ENCODE measurements around the gene MUC4.
"Not testable (repeated sequence)": the region's sequence is repeated elsewhere in the genome, so short reads cannot be mapped to it uniquely, and the experiment has no call there.

The MUC4 gene

DNA sequence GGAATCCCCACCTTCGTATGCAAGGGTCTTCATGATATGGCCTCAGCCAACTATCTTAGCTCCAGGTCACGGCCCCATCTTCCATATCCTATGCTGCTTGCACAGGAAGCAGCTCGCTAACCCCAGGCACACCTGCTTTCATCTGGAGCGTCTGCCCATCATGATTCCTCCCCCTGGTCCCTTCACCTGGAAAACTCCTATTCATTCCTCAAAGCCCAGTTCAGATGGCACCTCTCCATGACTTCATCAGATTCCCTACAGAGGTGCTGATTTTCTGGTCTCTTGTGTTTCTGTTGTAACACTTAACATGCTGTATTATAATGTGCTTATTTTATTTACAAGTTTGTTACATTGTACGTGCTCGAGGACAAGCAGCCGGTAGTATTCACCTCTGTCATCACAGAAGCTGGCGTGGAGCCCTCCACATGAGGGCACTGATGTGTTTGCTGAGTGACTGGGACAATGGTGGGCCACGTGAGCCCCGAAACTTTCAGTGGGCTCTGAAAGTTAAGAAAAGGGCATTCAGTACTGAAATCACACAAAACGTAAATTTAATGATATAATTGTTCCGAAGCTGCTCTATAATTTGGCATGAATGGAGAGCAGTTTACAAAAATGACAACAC lies 74.8 kb downstream of the MUC4 start:
- no peak for DNase-seq

DNA sequence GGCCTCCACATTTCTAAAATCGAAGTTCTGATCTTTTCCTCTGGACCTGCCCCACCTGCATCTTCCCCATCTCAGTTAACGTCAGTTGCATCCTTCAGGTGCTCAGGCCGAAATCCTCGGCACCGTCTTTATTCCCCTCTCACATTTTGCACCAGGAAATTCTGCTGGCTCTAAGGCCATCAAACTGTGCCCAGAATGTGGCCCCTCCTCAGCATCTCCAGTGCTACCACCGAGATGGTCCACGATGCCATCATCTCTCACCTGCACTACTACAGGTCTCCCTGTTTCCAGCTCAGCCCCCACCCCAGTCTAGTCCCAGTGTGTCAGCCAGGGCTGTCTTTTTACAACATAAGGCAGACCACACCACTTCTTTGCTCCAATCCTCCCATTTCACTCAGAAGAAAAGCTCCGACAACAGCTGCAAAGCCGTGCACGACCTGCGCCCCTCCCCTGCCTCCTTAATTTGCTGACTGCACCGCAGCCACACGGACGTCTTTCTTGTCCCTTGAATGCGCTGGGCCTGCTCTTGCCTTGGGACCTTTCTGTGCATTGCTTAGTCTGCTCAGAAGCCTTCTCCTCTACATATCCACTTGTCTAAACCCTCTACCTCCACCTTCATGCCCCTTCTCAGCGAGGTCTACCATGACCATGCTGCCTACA lies 76.6 kb downstream of the MUC4 start:
- no peak for DNase-seq

DNA sequence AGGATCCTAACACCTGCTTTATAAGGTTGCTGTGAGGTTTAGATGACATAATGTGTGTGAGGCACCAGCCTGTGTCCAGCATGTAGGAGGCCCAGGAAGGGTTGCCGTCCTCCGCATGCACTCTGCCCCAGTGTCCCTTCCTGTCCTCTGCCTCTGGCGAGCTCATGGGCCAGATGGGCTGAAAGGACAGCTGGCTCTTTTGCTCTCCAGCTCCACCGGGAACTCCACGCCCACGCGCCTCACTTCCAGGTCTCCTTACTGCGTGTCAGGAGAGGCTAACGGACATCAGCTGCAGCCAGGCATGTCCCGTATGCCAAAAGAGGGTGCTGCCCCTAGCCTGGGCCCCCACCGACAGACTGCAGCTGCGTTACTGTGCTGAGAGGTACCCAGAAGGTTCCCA lies 78.8 kb downstream of the MUC4 start:
- DNase-seq = peak; percentile 67

DNA sequence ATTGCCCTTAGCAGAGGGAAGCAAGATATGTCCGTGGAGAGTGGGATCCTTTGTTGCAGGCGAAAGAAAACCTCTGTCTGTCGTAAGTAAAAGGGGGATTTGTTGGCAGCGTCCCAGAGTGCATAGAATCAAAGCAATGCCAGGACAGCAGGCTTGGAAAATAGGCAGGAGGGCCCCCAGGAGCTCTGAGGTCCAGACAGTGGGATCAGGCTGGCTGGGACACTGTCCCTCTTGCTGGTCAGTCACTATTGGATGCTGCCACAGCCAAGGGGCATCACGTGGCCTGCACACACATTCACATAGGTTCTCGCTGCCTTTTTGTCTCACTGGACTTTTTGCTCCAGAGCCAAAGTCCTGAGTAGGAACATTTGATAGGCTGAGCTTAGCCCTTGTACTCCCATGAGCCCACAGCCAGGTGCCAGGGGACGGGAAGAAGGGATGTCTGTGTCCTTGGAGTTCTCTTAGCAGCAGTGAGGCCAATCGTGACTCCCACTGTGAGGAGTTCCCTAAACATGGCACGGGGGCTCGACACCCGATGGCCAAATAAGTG lies 80.3 kb downstream of the MUC4 start:
- no peak for DNase-seq

DNA sequence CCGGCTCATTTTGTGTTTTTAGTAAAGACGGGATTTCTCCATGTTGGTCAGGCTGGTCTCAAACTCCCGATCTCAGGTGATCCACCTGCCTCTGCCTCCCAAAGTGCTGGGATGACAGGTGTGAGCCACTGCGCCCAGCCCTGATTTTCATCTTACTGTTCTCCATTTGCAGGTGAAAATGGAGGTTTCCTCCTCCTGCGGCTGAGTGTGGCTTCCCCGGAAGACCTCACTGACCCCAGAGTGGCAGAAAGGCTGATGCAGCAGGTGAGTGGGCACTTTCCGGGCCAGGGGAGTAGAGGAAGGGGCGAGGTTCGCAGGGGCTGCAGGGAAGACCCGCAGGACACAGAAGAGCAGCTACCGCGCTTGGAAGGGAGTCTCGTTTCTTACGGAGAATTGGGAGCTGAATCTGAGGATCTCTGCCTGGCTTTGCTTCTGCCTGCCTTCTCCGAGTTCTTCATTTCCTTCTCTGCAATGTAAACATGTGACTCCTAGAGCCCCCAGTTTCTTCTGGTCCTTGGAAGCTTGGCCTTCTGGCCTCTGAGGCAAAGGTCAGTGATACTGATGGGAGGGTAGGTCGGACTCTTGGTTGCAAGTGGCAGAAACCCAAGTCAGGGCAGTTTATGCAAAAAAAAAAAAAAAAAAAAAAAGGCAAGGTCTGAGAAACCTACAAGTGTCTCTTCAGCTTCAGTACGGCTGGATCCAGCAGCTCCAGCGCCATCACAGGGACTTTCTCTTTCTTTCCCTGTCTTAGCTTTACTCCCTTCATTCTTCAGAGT lies 82.1 kb downstream of the MUC4 start:
- DNase-seq = no peak

DNA sequence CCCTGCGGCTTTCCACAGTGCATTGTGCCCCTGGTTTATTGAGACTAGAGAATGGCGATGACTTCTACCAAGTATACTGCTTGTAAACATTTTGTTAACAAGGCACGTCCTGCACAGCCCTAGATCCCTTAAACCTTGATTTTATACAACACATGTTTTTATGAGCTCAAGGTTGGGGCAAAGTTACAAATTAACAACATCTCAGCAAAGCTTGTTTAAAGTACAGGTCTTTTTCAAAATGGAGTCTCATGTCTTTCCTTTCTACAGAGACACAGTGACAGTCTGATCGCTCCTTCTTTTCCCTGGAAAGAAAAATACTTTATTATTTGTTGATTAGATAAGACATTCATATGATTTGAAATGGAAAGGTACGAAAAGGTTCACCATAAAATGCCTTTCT lies 82.9 kb downstream of the MUC4 start:
- not testable (repeated sequence) for DNase-seq

DNA sequence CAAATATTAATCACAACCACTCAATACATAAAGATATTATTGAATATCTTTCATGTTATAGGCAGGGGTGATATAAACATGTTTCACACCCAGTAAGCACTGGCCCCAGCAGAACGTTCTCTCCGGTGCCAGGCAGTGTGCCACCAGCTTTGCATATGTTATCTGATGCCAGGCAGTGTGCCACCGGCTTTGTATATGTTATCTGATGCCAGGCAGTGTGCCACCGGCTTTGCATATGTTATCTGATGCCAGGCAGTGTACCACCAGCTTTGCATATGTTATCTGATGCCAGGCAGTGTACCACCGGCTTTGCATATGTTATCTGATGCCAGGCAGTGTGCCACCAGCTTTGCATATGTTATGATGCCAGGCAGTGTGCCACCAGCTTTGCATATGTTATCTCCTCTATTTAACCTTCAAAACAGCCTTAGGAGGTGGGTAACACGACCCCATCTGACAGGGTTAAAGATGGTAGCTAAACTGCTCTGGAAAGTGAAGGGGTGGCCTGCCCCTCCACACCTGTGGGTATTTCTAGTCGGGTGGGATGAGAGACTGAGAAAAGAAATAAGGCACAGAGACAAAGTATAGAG lies 84.0 kb downstream of the MUC4 start:
- no peak for DNase-seq

DNA sequence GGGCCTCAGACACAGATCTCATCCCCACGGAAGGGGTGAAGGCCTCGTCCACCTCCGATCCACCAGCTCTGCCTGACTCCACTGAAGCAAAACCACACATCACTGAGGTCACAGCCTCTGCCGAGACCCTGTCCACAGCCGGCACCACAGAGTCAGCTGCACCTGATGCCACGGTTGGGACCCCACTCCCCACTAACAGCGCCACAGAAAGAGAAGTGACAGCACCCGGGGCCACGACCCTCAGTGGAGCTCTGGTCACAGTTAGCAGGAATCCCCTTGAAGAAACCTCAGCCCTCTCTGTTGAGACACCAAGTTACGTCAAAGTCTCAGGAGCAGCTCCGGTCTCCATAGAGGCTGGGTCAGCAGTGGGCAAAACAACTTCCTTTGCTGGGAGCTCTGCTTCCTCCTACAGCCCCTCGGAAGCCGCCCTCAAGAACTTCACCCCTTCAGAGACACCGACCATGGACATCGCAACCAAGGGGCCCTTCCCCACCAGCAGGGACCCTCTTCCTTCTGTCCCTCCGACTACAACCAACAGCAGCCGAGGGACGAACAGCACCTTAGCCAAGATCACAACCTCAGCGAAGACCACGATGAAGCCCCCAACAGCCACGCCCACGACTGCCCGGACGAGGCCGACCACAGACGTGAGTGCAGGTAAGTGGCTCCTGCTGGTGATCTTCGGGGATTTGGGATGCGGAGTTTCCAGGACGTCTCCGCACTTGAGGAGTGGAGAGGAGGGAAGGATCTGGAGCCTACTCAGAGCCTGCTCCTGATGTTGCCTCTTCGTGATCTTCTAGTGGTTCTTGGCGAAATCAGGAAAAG lies 85.6 kb downstream of the MUC4 start:
- not testable (repeated sequence) for DNase-seq

DNA sequence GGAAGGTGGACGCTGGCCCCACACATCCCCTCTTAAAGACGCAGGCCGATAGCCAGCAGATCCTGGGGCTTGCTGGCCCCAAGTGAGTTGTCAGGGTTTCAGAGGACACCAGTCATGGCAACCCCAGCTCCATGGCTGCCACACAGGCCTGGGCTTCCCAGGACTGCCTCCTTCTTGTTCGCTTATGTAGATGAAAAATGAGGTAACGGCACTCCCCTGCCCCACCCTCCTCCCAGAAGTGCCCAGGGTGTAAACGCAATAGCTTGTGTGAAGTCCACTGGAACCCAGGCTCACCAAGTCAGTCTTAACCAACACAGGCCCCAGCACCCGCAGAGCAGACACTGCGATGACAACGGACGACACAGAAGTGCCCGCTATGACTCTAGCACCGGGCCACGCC lies 87.4 kb downstream of the MUC4 start:
- DNase-seq = not testable (repeated sequence)

DNA sequence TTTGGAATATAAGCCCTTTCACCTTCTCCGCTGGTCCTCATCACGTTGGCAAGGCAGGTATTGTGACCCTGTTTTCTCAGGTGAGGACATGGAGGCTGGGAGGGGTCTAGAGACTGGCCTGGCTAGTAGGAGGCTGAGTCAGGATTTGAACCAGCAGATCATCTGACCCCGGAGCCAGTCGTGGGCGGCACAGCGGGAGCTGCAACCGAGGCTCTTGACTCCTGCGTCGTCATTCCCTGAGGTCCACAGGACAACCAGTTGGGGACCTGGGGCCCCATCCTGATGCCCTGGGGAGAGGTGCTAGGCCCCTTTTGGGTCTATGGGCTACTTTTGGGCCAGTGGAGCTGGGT lies 88.8 kb downstream of the MUC4 start:
- not testable (repeated sequence) for DNase-seq

DNA sequence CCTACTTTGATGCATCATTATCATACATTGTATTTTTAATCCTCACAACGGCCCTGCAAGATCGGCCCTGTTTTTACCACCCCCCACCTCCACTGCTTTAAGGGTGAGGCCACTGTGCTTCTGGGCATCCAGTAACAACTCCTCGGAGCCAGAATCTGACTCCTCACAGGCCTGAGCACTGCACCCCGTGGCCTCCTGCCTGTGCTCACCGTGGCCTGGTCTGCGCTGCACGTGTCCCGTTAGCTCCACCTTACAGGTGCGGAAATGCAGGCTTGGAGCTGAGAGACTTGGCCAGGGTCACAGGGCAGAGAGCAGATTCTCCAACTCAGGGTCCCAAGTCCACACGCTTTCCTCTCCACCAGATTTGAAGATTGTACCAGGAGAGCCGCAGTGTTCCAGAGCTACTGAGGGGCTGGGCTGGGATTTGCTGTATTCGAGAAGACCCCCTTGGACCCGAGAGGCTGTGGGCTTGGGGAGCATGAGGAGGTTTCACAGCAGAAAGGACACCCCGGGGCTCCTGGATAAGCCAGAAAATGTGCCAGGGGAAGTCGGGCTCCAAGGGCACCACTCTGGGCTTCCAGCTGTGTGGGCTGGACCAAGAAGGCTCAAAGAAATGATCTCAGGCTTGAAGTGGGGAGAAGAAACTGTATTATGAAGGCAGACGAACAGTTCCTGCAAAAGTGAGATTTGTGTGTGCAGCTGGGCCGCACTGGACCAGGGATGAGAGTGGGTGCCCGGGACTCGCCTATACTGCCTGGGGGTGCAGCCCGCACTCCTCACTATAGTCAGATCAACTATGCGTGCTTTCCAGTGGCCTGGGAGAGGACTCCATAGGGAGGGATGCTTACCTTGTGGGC lies 89.4 kb downstream of the MUC4 start:
- not testable (repeated sequence) for DNase-seq

DNA sequence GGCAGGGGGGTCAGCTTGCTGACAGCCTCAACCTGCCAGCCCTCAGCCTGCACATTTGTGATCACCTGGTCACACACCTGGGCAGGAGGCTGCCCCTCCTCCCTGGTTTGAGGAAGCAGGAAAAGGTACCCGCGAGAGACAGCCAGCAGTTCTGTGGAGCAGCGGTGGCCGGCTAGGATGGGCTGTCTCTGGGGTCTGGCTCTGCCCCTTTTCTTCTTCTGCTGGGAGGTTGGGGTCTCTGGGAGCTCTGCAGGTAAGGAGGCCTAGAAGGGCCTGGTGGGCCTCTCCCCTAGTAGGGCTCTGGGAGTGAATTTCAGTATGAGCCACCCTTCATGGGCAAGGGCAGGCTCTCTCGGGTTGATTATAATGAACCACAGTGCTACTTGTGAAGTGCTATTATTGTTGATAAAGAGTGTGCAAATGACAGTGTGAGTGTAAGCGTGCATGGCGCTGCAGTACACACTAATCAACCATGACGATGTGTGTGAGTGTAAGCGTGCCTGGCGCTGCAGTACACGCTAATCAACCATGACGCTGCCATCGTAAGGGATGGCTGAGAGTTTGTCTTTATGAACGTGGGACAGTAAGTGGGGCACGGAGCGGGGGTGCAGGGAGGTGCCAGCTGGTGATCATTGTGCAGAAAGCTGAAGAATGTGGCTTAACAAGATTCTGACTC lies 90.8 kb downstream of the MUC4 start, which contains the start of gene MUC20:
TSS of gene MUC20 (plus strand) at position 148 of the 676 bp plus-strand sequence. CDS start at position 178, 30 bp downstream.
- not testable (repeated sequence) for DNase-seq

DNA sequence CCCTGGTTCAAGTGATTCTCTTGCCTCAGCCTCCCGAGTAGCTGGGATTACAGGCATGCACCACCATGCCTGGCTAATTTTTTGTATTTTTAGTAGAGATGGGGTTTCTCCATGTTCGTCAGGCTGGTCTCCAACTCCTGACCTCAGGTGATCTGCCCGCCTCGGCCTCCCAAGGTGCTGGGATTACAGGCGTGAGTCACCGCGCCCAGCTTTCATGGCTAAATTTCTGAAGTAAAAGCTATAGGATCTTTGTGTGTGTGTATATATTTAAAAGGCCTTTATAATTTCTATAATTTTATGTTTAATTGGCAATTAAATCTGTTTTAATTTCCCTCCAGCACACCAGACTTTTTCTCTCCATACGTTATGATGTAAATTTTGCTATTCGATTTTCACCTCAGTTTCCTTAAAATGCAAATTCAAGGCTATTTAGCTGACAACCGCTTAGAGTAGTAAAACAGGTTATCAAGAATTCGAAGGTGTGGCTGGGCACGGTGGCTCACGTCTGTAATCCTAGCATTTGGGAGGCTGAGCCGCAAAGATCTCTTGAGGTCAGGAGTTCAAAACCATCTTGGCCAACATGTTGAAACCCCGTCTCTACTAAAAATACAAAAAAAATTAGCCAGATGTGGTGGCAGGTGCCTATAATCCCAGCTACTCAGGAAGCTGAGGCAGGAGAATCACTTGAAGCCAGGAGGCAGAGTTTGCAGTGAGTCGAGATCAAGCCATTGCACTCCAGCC lies 92.0 kb downstream of the MUC4 start:
- DNase-seq = not testable (repeated sequence)

DNA sequence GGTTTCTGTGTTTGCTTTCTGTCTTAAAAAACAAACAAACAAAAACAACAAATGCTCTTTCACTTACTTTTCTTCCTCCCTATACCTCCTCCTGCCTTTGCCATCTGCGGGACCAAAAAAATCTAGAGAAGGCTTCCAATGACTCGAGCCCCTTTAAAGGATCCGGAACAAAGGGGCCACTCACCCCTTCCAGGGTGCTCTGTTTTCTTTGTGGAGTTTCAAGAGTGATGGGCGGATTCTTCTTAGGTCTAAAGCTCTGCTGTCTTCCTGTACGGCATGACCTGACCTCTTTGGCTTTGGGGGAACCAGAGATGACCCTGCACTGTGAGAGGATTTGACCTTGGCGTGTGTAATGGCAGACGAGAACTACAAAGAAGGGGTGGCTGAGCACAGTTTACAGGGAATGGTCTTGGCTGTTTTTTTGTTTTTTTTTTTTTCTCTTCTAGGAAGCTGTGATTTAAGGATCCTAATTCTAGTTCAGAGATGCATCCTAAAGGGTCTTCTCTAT lies 93.2 kb downstream of the MUC4 start:
- DNase-seq = no peak

DNA sequence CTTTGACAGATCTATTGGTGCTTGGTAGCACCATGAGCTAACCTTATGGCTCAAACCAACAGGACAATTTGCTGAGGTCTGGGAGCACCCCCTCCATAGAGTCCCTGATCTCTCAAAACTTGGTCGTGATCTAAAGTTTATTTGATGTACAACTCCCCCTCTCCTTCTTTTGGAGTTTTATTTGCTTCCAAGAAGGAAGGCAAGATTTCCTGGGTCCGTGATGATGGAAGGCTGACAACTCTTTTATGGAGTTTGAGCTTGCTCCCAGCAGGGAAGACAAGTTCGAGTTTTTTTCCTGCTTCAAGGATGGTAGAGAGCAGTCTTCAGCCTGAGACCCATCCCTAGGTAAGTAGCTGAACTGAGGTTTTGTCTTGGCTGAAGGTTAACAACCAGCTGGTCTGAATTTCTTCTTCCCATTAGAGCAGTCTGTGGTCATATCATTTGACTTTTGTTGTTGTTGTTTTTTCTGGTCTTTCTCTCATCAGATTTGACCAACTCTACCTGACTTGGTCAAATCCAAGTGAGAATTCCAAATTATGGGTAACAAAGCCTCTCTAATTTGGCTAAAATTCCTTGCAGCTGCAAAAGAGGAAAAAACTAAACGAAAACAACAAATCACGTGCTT lies 93.8 kb downstream of the MUC4 start:
- no peak for DNase-seq

DNA sequence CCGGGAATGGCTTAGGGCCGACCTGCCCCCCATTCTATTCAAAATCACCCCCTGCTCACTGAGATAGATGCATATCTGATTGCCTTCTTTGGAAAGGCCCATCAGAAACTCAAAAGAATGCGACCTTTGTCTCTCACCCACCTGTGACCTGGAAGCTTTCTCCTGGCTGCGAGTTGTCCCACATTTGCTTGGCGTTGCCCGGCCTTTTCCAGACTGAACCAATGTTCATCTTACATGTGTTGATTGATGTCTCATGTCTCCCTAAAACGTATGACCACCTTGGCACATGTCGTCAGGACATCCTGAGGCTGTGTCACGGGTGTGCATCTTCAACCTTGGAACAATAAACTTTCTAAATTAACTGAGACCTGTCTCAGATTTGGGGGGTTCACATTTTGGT lies 94.3 kb downstream of the MUC4 start:
- DNase-seq = no peak

DNA sequence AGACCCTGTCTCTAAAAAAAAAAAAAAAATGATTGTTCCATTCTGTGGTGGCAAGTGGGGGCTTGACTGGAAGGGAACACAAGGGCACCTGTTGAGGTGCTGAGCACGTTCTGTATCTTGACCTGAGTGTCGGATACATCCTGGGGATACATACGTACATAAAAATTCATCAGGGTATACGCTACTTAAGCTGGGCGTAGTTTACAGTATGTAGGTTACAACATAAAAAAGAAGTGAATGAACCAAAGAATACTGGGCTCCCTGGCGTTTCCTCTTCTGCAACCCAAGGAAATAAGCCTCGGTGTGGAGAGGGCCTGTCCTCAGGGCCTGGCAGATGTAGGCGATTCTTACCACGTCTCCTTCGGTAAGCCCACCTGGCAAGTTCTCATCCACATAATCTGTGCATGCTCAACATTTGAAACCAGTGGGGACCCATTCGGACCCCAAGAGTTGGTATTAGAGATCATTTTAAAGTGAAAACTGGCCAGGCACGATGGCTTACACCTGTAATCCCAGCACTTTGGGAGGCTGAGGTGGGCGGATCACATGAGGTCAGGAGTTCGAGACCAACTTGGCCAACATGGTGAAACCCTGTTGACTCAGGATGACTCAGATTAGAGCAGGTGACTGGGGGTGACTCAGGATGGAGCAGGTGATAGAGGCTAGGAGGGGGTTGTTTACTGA lies 96.0 kb downstream of the MUC4 start:
- DNase-seq = no peak

DNA sequence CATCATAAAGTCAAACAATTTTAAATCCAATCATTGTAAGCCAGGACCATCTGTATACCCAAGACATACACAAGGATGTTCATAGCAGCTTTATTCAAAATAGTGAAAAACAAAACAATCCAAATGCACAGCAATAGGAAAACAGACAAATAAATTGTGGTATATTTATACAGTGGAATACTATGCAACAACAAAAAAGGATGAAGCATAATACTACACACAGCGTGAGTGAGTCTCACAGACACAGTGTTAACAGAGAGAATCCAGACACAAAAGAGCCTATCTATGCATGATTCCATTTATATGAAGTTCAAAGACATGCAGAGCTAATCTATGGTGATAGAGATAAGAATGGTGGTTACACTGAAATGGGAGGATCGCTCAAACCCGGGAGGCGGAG lies 96.6 kb downstream of the MUC4 start:
- no peak for DNase-seq

All from femur (tissue), 1 donor.